ENCODE measurements around the gene PSTPIP2. TPM values are rescaled to one million over a fixed set of nuclear protein-coding genes. Genes with fewer than 3 reads are reported as not detected.

PSTPIP2 gene
- total and polyA plus RNA-seq, 2 of the 8 experiments (the other 6 are each of a cell fraction or from before 2014, with no cell fraction given) = 1.8 to 2.4 TPM

DNA sequence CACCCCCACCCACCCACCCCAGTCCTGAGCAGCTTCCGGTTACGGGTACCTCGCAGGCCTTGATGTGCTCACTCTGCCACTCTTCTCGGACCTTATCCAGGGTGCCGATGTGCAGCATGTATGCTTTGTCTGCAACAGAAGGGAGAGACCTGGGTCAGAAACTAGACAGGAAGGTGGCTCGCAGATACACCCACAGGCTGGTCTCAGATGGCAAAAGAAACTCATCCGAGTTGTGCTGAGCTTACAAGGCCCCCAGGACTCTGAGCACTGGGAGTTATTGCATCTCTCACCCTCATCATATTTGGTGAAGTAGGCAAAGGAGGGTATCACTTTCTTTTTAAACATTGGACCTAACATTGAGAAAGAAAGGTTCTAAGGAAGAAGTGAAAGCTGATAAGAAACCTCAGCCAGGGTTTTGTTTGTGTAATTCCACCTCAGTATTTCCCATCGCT, 74.3 kb downstream of the PSTPIP2 start:
- H3K56ac ChIP-seq (replicated peaks; ENCODE audit: insufficient read length, low read depth, low read length) = no peak overlapping the region
- no peaks in the 10 kb centered on the region for H3K23me2 ChIP-seq (ENCODE audit: low read depth, low read length)
- no peak overlapping the region for H3K4me2 ChIP-seq (ENCODE audit: insufficient read depth in 1 of 2, low read depth in 2 of 2, low read length in 2 of 2)
- FAIRE-seq (no peak), DNase-seq (ENCODE audit: low read depth in 1 of 2, low spot score in 2 of 2) (no peak)
- H4K91ac ChIP-seq (replicated peaks; ENCODE audit: insufficient read length, low read length) = no peak overlapping the region
- no peak overlapping the region for H4K5ac ChIP-seq (ENCODE audit: insufficient read length, low read depth, low read length)
- no peaks in the 10 kb centered on the region for H4K20me1 ChIP-seq (replicated peaks in 1 of 2; ENCODE audit: control insufficient read depth in 1 of 2, insufficient read depth in 2 of 2, low read length in 2 of 2)
- no peak overlapping the region for H2AK5ac ChIP-seq (ENCODE audit: low read depth, low read length)
- H3K36me3 ChIP-seq (ENCODE audit: control insufficient read depth in 2 of 4, insufficient read depth in 4 of 4, low read length in 3 of 4) = no peaks in the 10 kb centered on the region
- 84% methylated on average over 5 of the region's 8 CpGs; no CpG with 5 or more reads in 1 of the 2 experiments for WGBS, 2 experiments (ENCODE audit: extremely low coverage in 1 of 2, insufficient coverage in 1 of 2, insufficient read length in 1 of 2, insufficient replicate concordance in 2 of 2, low coverage in 1 of 2, low lambda C conversion rate in 2 of 2, missing lambda C conversion rate in 1 of 2)
- H2BK15ac ChIP-seq (ENCODE audit: low read length) = no peak overlapping the region
- no peak overlapping the region; the same call in 1 of the 2 replicates for H2BK12ac ChIP-seq (ENCODE audit: low read depth, low read length)
- ChIA-PET CTCF (ENCODE audit: partially characterized antibody) (interaction anchor here (1.2 to 1.8 kb wide), 3 partner anchors 10 to 88 kb away, joined by 3 to 6 read pairs (median 6); no protein-coding TSS in a partner anchor), POLR2A (ENCODE audit: partially characterized antibody) (interaction anchor here (1.1 to 1.4 kb wide), 2 partner anchors 10 to 11 kb away, joined by 4 read pairs; no protein-coding TSS in a partner anchor)
- H3K18ac ChIP-seq (ENCODE audit: extremely low read depth, low read length) = peak overlapping the region; percentile 56; the same call in 1 of the 2 replicates
- H3K27ac ChIP-seq (ENCODE audit: low read depth, low read length) = no peak overlapping the region
- no peak overlapping the region for H2BK120ac ChIP-seq (replicated peaks; ENCODE audit: low read depth, low read length)
- no peaks in the 10 kb centered on the region for H3K27me3 ChIP-seq (replicated peaks in 1 of 4; ENCODE audit: control insufficient read depth in 3 of 4, extremely low read depth in 1 of 4, insufficient read depth in 3 of 4, low read length in 3 of 4)
- no peak overlapping the region for H2BK20ac ChIP-seq (ENCODE audit: low read length)
- H2AFZ ChIP-seq (ENCODE audit: low read length) = no peak overlapping the region; the same call in 1 of the 2 replicates
- TF ChIP-seq TAF1 (IDR thresholded peaks at IDR 0.05; ENCODE audit: low read depth, low read length) (no peak), SIX5 (IDR thresholded peaks at IDR 0.05; ENCODE audit: low read depth, low read length) (no peak), HDAC6 (IDR thresholded peaks at IDR 0.05; ENCODE audit: low read depth, low read length) (no peak), RBBP5 (IDR thresholded peaks at IDR 0.05; ENCODE audit: borderline replicate concordance, low read depth, low read length) (no peak), ZNF274 (IDR thresholded peaks at IDR 0.05; ENCODE audit: borderline replicate concordance, extremely low read depth, low read length) (no peak), E2F6 (IDR thresholded peaks at IDR 0.05) (no peak), CHD1 (IDR thresholded peaks at IDR 0.05; ENCODE audit: low read depth, low read length) (no peak)
- no peaks in the 10 kb centered on the region for H3K79me2 ChIP-seq (ENCODE audit: control insufficient read depth in 1 of 2, insufficient read depth in 2 of 2, low read length in 2 of 2)
- H3K9me3 ChIP-seq (ENCODE audit: insufficient read depth in 2 of 2, low read depth in 1 of 2, low read length in 1 of 2) = no peaks in the 10 kb centered on the region; a peak in 1 of 4 replicates
- H3K4me1 ChIP-seq (replicated peaks in 1 of 4; ENCODE audit: control insufficient read depth in 3 of 4, insufficient read depth in 4 of 4, low read length in 3 of 4) = peaks cover 0 to 4% (median 0%) of the 10 kb centered on the region in 4 experiments; a peak in 1 of 7 replicates
- no peak overlapping the region for H4K8ac ChIP-seq (ENCODE audit: extremely low read depth, insufficient read depth, low read length)
- H3K79me1 ChIP-seq (ENCODE audit: low read depth, low read length) = no peaks in the 10 kb centered on the region
- no peak overlapping the region for H3K23ac ChIP-seq (ENCODE audit: insufficient read length)
- no peak overlapping the region for H3K4me3 ChIP-seq (ENCODE audit: extremely low read depth in 1 of 4, insufficient read depth in 2 of 4, low read depth in 3 of 4, low read length in 4 of 4)
- H2BK5ac ChIP-seq (ENCODE audit: low read depth, low read length) = no peak overlapping the region
- H3K9ac ChIP-seq (replicated peaks in 1 of 4; ENCODE audit: extremely low read depth in 1 of 4, low read depth in 3 of 4, low read length in 3 of 4) = no peak overlapping the region
- H3K14ac ChIP-seq (ENCODE audit: insufficient read length) = no peak overlapping the region
- no peak overlapping the region for H3K4ac ChIP-seq (replicated peaks; ENCODE audit: insufficient read length, low read depth, low read length)
